Measurements from ENCODE around the gene MTUS2.

DNA sequence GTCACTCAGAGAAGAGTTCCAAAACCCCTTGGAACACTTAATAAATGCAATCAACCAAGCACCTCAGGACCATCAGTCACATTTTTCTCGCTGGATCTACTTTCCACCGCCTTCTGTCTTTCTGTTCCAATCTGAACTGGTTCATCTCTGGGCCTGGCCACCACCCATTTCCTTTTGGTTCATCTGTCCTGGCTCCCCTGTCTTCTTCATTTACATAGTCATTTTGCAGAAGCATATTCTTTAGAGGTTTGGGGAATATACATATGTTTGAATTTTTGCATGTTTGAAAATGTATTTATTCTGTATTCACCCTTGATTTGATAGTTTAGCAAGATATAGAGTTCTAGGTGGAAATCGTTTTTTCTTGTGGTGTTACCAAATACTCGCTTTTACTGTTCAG is 188.2 kb downstream of the MTUS2 start:
- TF ChIP-seq CTCF (IDR thresholded peaks at IDR 0.05; ENCODE audit: insufficient read depth, low read length, poor library complexity, severe bottlenecking) = no peak
- no peak for TF ChIP-seq EZH2phosphoT487 (conservative IDR thresholded peaks at IDR 0.05; ENCODE audit: low read length)

All from SU-DHL-6 (cell line).